Myocyte (in vitro differentiated cells): ENCODE data around the gene AGRN. TPM values are rescaled to one million over a fixed set of nuclear protein-coding genes. Genes with fewer than 3 reads are reported as not detected.
"Not testable (repeated sequence)": the region's sequence is repeated elsewhere in the genome, so short reads cannot be mapped to it uniquely, and the experiment has no call there.

ENCODE experiments used
- DNase-seq: peaks from one replicate; pipeline ENCODE4 v3.0.0-alpha.2; 2012; ENCODE audit warnings: low read depth
- total RNA-seq: library from RNA; depleted of rRNA; stranded (reverse); fragments of >200 nt; gene quantifications from 2 replicates; pipeline ENCODE4 v1.2.3, GENCODE V29; 2014

AGRN gene
- total RNA-seq, 1 donor from 2014 or later: 108 TPM

DNA sequence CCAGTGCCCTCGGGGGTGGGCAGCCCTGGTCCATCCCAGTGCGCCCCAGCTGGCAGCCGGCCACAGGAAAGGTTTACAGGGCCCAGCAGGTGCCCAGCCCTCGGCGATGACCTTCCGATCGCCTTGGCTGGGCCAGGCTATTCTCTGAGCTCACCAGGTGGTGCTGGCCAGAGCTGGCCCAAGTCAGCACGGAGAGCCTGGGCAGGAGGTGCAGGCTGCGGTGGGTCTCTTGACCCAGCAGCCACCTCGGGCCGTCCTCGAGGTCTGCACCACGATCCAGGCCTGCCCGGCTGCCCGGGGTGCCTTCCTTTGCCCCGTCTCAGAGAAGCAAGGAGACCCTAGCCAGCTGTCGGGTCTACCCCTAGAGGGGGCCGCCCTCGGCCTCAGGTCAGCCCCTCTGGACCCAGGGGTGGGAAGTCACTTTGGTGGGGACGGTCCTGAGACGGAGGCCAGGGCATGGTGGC lies 38.4 kb upstream of the AGRN start:
- DNase-seq: no peak

DNA sequence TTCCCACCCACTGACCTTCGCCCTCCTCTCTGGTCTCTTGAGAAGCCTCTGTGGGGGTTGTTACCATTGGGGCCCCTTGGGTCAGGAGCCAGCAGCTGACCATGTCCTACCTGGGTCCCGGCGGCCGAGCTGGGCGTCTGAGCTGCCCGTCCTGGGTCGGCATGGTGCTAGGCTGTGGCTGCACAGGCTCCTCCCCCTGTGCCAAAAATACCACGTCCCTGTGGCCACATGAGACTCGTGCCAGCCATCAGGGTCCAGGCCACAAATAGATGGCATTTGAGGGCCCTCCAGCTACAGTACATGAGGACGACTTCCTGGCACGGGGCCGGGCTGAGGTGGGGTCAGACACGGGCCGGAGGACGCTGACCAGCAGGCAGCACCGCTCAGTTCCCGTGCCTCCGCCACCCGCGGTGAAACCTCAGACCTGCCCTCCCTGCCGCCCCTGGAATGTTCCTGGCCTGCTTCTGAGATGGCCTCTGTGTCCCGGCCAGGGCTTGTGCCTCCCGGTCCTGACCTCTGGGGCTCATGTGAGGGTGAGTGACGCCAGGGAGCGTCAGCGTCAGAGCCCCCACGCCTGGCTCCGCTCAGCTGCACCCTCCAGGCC lies 37.9 kb upstream of the AGRN start, which contains the start of gene PERM1:
Gene PERM1, minus strand, starts transcription at position 139 of the 604 bp plus-strand sequence. CDS start 1,064 bp downstream, outside the sequence.
- DNase-seq: peak; percentile 68

DNA sequence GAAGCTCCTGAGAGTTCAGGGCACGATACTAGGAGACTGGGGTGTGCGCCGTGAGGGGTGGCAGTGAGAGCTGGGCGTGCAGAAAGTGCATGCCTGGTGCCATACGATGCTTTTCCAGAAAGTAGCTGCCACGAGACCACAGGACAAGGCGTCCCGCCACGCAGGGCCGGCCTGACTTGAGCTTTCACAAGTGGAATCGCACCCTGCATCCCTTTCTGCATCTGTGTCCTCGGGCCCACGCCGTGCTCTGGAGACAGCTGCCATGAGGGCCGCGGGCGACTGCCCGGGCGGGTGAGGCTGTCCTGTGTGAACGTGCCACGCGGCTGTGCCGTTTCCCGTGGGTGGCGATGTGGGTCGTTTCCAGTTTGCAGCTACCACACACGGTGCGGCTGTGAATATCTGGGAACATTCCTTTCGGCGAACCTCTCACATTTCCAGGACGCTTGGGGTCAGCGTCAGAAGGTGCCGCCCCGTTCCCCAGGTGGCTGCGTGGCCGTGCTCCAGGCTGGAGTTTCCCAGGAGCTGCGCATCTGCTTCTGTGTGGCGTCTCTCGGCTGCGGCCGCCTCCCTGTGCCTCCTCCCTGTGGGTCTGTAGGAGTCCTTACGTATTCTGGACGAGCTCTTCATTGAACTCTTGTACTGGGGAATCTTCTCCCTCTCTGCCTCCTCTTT lies 37.0 kb upstream of the AGRN start:
- no peak for DNase-seq

DNA sequence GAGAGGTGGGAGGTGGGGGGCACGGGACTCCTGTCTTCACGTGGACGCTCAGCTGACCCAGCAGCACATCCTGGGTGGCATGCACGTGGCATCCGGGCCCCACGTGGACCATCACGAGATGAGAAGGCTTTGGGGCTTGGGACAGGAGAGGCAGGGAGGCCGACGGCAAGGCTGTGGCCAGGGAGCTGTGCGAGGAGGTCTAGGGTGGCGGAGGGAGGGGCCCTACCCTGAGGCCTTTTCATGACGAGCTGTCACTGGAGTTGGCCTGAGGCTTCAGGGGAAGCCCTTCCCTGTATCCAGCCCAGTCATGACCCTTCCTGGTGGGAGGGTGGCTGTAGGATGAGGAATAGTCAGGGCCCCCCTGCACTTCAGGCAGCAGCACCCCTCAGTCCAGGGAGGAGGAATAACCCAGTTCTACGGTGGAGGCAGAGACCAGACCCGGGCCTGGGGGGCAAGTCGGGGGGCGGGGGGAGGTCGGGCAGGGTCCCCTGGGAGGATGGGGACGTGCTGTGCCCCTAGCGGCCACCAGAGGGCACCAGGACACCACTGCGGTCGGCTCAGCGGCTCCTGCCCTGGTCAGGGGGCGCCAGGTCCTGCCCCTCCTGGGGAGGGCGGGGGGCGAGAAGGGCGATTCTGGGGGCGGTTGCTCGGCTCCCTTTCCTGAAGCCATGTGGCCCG lies 36.0 kb upstream of the AGRN start:
- peak; percentile 29 for DNase-seq

DNA sequence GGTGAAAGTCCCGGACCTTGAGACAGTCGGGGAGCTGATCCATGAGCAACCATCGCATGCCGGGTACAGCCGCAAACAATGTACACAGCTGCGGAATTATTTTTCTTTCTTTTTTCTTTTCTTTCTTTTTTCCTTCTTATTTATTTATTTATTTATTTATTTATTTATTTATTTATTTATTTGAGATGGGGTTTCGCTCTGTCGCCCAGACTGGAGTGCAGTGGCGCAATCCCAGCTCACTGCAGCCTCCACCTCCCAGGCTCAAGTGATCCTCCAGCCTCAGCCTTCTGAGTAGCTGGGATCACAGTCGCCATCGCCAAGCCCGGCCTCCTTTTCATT lies 35.5 kb upstream of the AGRN start:
- DNase-seq: no peak

DNA sequence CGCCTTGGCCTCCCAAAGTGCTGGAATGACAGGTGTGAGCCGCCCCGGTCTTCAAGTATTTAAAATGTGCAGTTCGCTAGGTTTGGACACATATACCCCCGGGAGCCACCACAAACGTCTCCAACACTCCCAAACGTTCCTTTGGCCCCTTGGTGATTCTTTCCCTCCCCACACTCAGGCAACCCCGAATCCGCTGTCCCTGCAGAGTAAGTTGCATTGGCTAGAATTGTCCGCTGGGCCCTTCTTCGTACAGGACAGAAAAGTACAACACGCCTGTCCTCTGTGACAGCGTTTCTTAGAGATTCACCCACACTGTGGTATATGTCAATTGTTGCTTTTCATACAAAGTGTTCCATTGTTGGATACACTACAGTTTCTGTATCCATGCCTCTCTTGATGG lies 34.8 kb upstream of the AGRN start:
- DNase-seq: no peak

DNA sequence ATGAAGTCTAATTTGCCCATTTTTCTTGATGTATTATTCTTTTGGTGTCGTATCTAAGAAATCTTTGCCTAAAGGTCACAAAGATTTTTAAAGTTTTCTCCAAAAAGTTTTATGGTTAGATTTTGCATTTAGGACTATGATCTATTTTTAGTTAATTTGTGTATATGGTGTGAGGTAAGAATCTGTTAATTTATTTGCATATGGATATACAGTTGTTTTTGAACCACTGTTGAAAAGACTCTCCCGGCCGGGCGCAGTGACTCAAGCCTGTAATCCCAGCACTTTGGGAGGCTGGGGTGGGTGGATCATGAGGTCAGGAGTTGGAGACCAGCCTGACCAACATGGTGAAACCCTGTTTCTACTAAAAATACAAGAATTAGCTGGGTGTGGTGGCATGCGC lies 31.9 kb upstream of the AGRN start:
- not testable (repeated sequence) for DNase-seq

DNA sequence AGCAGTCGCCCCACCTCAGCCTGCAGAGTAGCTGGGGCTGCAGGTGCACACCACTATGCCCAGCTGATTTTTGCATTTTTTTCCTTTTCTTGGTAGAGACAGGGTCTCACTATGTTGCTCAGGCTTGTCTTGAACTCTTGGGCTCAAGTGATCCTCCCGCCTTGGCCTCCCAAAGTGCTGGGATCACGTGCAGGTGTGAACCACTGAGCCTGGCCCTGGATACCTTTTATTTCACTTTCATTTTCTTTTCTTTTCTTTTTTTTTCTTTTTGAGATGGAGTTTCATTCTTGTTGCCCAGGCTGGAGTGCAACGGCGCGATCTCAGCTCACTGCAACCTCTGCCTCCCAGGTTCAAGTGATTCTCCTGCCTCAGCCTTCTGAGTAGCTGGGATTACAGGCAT lies 28.6 kb upstream of the AGRN start:
- not testable (repeated sequence) for DNase-seq

DNA sequence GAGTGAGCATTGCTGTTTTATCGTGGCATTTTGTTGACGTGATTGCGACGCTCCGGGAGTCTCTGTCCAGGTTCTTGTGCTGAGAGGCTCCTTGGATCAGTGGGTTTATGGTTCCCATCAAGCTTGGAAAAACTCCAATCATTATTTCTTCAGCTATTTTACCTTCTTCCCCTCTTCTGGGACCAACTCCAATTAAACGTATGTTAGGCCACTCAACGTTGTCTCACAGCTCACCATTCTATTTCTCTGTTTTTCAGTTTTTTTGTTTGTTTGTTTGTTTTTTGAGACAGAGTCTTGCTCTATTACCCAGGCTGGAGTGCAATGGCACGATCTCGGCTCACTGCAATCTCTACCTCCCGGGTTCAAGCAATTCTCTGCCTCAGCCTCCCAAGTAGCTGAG lies 28.0 kb upstream of the AGRN start:
- no peak for DNase-seq

DNA sequence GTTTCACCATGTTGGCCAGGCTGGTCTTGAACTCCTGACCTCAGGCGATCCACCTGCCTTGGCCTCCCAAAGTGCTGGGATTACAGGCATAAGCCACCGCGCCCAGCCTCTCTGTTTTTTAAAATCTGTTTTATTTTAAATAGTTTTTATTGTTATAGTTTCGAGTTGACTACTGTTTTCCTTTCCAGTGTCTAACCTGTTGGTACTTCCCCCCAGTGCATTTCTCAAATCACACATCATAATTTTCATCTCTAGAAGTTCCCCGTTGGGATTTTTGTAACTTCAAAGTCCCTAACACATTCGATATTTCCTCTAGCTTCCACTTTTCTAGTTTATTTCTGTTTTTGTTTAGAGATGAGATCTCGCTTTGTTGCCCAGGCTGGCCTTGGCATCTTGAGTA lies 27.6 kb upstream of the AGRN start:
- DNase-seq: no peak

DNA sequence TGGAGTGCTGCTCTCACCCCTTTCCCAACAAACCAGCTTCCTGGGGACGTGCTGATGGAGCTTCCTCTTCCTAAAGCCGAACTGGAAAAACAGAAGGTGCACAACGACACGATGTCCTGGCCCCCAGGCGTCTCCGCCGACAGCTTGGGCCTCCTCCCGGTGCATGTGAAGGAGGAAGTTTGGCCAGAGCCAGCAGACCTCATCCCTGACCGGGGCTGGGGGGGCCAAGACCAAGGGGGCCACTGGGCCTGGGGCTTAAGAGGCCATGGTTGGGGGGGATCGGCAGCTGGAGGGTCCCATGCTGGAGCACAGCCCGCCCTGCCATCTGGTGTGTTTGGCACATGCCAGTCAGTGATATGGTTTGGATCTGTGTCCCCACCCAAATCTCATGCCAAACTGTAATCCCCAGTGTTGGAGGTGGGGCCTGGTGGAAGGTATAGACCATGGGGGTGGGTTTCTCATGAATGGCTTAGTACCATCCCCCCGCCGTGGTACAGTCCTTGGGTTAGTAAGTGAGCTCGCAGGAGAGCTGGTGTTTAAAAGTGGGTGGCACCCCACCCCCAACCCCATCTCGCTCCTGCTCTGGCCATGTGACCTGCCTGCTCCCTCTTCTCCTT lies 26.4 kb upstream of the AGRN start:
- DNase-seq: no peak

DNA sequence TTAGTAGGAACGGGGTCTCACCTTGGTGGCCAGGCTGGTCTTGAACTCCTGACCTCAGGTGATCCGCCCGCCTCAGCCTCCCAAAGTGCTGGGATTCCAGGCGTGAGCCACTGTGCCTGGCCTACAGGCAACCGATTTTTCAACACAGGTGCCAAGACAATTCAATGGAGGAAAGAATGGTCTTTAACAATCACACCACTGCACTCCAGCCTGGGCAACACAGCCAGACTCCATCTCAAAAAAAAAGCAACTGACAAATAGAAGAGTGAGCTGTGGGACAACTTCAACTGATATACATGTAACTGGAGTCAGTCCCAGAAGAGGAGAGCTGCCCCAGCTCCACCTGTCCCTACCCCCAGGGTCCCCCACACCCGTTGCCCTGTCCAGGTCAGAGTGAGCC lies 25.4 kb upstream of the AGRN start:
- not testable (repeated sequence) for DNase-seq

DNA sequence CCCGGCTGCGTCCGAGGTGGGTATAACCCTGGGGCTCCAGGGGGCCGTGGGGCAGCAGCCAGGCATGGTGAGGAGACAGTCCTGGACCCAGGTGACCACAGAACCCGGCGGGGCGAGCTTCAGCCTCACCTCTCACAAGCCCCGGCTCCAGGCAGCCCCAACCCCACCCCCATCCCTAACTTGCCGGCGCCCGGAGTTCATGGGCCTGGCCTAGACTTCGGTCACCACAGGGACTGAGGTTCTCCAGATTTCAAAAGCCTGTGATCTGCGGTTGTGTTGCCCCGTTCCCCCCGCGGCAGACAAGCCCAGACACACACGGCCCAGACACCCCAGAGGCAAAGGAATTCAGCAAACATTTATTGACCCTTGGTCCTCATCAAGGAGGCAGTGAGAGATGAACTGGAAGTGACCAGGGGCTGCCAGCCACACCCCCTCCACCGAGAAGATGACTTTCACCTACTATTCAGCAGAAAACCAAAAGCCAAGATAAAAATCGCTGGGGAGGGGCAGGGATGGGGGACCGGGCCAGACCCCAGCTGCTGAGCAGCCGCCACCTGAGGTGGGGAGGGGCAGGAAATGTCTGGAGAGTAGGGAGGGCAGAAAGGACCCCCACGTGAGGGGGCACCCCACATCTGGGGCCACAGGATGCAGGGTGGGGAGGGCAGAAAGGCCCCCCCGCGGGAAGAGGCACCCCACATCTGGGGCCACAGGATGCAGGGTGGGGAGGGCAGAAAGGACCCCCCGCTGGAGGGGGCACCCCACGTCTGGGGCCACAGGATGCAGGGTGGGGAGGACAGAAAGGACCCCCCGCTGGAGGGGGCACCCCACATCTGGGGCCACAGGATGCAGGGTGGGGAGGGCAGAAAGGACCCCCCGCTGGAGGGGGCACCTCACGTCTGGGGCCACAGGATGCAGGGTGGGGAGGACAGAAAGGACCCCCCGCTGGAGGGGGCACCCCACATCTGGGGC lies 24.0 kb upstream of the AGRN start:
- DNase-seq: no peak

DNA sequence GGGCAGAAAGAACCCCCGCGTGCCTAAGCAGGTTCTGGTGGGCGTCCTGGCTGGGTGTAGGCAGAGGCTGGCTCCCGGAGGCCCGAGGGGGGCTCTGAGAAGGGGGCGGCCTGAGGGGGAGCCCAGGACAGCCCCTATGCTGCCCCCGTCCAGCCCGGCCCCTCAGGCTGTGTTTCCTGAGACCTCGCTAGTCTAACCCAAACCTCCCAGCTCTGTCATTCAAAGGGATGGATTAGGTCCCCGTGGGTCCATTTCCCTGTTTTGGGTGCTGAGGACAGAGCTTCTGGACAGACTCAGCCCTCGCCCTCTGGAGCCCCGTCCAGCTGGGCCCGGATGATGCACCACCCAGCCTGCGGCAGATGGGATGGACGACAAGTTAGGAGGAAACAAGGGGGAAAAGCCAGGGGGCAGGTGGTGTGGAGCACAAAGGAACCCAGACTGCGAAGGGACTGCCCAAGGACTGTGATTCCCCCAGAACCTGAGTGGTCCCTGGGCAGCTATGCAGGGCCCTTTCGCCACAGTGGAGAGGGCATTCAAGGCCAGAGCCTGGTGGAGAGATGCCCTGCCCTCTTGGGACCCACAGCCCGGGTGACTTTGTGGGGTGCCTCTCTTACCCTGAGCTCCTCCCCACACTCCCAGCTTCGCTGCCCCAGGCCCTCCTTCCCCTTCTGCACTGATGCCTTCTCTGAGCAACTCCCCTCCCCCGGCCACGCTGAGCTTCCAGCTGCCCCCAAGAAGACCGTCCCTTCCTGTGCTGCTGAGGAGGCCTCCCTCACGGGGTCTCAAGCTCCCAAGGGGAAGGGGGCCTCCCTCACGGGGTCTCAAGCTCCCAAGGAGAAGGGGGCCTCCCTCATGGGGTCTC lies 22.8 kb upstream of the AGRN start:
- no peak for DNase-seq

DNA sequence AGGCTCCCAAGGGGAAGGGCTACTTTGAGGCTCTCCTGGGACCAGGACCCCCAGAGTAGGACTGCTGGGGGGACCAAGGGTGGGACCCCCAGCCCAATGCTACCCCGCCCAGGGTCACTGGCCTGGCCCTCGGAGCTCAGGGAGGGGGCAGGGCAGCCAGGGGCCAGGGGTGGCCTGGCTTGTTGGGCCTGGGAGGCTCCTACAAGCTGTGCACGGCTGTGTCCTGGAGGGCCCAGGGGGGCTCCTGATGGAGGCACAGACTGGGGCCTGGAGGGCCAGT lies 22.3 kb upstream of the AGRN start:
- no peak for DNase-seq

DNA sequence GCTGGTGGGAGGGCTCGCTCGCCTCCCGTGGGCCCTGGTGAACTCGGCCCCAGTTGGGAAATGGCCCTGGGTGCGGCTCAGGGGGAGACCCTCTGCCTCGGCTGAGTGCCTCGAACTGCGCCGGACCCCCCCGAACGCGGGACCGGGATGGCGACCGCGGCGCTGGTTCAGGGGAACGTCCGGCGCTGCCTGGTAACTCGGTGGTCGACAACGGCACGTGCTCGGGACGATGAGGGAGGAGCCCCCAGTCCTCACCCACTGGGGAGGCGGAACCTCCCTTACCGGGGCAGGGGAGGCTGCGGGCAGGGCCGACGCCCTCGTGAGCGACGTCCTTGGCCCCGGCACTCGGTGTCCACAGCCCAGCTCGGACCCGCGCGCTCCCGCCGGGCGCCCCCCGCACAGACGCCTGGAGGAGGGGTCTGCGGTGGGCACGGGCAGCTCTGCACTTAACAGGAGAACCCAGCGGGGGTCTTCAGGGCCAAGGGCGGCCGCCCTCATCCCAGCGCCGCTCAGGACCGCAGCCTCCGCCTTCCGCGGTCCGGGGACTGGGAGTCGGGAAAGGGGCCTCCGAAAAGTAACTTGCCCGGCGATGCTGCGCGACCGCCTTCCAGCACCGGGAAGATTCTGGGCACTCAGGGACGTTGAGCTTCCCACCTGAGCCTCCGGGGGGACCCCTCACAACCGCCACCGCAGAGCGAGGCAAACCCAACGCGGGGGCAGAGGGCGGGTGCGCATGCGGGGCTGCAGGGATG lies 21.8 kb upstream of the AGRN start:
- DNase-seq: no peak

DNA sequence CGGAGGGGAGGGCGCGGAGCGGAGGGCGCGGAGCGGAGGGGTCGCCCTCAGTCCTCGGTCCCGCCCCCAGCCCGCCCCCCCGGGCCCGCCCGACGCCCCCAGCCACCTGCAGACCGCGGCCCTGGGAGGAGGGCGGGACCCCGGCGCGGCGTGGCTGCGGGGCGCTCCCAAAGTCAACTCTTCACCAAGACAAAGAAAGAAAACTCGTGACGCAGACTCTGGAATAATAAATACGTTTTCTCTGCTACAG lies 21.2 kb upstream of the AGRN start:
- DNase-seq: no peak

DNA sequence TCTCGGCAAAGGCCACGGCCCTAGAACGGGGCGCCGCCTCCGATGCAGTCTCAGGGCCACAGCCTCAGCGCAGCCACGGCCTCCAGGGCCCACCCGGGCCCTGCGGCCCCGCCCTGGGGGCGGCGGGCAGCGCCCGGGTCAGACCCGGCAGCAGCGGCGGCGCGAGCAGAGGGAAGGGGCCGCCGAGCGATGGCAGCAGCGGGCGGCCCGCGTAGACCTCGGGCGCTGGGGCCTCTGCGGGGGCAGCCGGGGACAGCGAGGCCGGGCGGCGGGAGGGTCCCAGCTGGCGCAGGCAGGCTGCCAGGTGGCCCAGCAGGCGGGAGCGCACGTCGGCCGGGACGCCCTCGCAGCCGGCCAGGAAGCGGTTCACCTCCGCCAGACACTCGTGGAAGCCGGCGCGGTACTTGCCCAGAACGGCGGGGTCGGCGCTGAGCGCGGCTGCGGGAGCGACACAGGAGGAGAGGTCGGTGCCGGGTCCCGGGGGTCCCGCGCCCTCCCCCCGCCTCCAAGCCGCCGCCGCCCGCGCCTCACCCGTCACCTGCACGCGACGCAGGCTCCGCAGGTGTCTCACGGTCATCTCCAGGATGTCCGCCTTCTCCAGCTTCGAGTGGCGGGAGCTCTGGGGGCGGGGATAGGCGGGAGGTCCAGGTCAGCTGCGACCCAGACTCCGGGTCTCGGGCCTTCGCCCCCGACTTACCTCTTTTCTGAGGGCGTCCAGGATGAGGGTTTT lies 20.8 kb upstream of the AGRN start:
- peak; percentile 60 for DNase-seq

DNA sequence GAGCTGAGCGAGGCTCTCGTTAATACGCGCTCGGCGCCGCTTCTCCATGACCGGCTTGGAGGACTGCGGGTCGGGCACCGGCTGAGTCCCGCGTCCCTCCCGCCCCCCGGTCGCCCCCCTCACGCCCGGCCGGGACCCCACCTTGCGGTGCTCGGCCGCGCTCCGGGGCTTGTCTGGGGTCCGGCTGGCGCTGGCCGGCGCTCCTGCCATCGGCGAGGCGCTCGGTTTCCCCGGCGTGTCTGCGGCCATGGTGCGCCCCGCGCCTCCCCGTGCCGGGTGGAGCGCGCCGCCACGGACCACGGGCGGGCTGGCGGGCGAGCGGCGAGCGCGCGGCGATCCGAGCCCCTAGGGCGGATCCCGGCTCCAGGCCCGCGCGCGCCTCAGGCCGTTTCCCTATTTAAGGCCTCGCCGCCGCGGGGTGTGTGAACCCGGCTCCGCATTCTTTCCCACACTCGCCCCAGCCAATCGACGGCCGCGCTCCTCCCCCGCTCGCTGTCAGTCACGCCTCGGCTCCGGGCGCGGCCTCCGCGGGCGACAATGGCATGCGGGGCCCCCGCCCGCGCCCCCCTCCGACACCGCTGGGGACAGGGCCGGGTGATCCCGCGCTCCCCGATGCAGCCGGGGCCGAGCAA lies 20.1 kb upstream of the AGRN start, which contains the start of gene HES4:
Gene HES4, minus strand, starts transcription at position 373 of the 632 bp plus-strand sequence. Its CDS starts 124 bp downstream, at position 249.
- peak; percentile 93 for DNase-seq
